Mononuclear cell (primary cell): Measurements from ENCODE around the gene NCS1. TPM values are rescaled to one million over a fixed set of nuclear protein-coding genes. Genes with fewer than 3 reads are reported as not detected.

Source experiments
- H3K27me3 ChIP-seq: 2 replicates; pipeline ENCODE4 v1.6.0; 2011; ENCODE audit warnings: low read length, control low read depth; ENCODE audit not compliant: insufficient read depth
- H3K4me1 ChIP-seq: 2 replicates; pipeline ENCODE4 v1.5.1; 2011; ENCODE audit warnings: mild to moderate bottlenecking, low read length, control low read depth; ENCODE audit not compliant: insufficient read depth
- H3K4me3 ChIP-seq: 2 replicates; pipeline ENCODE4 v1.5.1; 2011; ENCODE audit warnings: mild to moderate bottlenecking, low read length, moderate library complexity
- H3K9me3 ChIP-seq: 2 replicates; pipeline ENCODE4 v1.5.1; 2011; ENCODE audit warnings: low read depth, mild to moderate bottlenecking, control low read depth, low read length
- total RNA-seq: library from RNA; depleted of rRNA; stranded (reverse); fragments of >200 nt; gene quantifications from one replicate; pipeline ENCODE4 v1.2.3, GENCODE V29; 2012

The NCS1 gene
- total RNA-seq, 1 donor: 0.42 TPM

DNA sequence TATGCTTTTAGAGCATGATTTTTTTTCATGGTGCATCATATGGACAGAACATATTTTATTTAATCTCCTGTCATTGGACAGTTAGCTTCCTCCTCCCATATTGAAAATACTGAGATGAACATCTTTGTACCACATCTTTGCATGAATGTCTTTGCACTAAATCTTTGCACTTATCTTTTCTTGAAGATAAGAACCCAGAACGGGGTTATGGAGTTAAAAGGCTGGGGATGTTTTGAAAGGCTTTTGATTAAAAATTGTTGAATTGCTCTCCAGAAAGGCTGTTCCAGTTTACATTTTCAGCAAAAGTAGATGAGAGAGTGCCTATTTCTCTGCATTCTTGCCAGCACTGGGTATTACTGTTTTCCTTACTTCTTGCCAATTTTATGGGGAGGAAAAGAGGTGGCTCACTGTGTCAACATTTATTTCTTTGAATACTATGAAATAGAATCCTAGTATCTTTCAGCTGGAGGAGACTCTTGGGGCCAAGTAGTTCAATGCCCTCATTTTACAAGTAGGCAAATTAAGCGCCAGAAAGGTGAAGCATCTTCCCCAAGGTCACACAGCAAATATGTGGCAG lies 7.2 kb downstream of the NCS1 start:
- no peaks in the 10 kb centered on the region for H3K4me1 ChIP-seq
- no peaks in the 10 kb centered on the region for H3K27me3 ChIP-seq
- no peak overlapping the region for H3K4me3 ChIP-seq
- no peaks in the 10 kb centered on the region for H3K9me3 ChIP-seq

DNA sequence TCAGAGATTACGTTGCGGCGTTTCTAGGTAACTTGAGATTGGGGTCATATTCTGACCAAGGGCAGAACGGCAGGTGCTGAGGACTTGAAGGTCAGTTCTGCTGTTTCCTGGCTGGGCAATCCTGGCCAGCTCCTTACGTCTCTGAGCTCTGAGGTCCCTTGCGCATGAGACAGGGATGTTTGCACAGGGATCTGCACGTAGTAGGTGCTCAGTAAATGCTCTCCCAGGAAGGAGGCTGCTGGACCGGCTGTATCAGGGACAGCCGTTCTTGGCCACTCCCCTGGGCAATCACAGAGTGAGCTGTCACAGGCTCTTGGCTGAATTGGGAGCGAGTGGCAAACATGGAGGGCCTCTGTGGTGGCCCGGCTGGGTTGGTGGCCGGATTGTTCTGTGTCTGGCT lies 8.3 kb downstream of the NCS1 start:
- no peak overlapping the region for H3K4me3 ChIP-seq
- H3K9me3 ChIP-seq: no peaks in the 10 kb centered on the region

DNA sequence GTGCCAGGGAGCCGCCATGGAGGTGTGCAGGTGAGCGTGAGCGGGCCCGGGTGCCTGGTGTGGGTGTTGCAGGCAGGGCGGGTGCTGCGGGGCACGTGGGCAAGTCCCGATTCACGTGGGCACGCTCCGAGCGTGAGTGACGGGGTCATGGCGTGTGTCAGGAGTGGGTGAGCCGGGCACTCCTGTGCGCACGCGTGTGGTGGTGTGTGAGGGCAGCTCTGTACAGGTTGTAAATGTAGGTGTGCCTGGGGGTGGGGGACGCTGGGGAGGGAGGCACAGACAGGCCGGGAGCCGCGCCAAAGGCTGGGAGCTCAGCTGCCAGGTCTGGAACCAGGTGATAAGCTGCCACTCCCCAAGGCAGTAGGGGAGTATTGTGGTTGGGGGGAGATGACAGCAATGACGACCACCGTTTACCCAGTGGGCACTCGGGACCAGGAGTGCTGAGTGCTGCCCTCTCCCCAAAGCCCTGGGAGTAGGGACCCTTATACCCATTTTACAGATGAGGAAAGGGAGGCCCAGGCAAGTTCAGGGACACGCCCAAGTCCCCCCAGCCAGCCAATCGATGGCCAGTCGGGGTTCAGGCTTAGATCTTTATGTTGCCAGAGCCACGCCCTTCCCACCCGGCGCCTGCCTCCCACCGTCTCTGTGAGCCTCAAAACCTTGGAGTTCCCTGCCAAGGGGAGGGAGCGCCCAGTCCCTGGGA lies 9.6 kb downstream of the NCS1 start:
- Histone ChIP-seq H3K4me1 (no peaks in the 10 kb centered on the region), H3K9me3 (no peaks in the 10 kb centered on the region), H3K27me3 (no peaks in the 10 kb centered on the region), H3K4me3 (no peak overlapping the region)

More for the DNA sequence above, 8.3 kb downstream of the NCS1 start:
- no peaks in the 10 kb centered on the region for H3K27me3 ChIP-seq
- no peaks in the 10 kb centered on the region for H3K4me1 ChIP-seq

DNA sequence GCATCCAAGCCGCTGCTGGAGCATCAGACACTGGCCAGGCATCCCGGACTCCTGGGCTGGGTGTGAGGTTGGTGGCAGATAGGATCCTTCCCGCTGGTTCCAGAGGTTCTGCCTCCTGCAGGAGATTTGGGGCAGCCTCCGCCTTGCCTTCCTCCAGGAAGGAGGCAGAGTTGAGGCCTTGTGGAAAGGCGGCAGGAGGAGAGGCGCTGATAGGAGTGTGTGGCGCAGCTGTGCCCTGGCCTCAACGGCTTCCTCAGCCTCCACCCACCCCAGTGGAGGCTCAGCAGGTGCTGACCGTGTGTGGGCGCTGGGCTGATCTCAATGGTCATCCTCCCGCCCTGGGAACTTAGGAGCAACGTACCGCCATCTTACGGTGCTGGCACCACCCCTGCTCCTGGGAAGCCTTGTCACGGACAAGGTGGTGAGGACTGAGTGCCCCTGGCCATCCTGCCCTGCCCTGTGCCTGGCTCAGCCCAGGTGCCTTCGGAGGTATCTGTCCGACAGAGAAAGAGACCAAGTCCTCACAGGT lies 10.2 kb downstream of the NCS1 start:
- no peak overlapping the region for H3K4me3 ChIP-seq
- H3K27me3 ChIP-seq: no peaks in the 10 kb centered on the region
- H3K4me1 ChIP-seq: no peaks in the 10 kb centered on the region
- H3K9me3 ChIP-seq: no peaks in the 10 kb centered on the region

DNA sequence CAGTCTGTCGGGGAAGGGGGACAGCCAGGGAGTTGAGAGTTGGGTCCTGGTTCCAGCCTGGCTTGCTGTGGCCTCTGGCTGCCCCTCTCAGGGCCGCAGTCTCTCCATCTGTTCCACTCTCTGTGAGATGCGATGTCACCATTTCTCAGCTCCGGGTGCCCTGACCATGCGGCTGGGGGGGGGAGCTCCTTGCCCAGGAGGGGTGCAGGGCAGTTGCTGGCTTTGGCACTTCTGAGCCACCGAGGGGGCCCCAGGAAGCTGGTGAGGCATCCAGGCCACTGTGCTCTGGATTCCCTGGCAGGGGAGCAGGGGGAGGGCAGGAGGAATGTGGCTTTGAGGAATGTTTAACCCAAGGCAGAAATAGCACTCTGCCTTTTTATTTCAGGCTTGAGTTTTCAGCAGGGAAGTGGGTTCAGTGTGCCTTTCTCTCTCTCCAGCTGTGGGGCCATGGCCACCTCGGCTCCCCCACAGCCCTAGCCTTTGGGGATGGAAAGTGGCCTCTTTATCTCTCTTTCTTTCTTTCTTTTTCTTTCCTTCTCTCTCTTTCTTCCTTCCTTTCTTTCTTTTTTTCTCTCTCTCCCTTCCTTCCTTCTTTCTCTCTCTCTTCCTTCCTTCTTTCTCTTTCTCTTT lies 11.0 kb downstream of the NCS1 start:
- H3K9me3 ChIP-seq: no peaks in the 10 kb centered on the region
- H3K27me3 ChIP-seq: no peaks in the 10 kb centered on the region
- H3K4me1 ChIP-seq: no peaks in the 10 kb centered on the region
- no peak overlapping the region for H3K4me3 ChIP-seq

DNA sequence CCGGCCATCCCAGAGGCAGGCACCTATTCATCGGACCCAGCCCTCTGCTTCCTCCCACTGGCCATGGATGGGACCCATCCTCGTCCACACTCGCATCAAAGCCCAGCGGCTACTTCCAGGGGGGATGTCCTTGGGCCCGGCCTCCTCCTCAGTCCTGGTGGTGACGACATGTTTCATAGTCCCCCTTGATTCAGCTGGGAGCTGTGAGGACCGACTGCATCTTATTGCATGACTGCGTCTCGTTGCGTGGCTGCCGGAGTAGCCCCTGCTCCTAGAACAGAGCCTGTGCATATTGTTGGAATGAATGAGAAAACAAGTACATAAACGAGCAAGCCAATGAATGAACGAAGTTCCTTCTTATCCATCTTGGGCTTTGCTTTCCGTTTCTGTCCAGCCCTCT lies 12.8 kb downstream of the NCS1 start:
- no peaks in the 10 kb centered on the region for H3K27me3 ChIP-seq
- H3K4me1 ChIP-seq: no peaks in the 10 kb centered on the region
- H3K4me3 ChIP-seq: no peak overlapping the region
- H3K9me3 ChIP-seq: no peaks in the 10 kb centered on the region

DNA sequence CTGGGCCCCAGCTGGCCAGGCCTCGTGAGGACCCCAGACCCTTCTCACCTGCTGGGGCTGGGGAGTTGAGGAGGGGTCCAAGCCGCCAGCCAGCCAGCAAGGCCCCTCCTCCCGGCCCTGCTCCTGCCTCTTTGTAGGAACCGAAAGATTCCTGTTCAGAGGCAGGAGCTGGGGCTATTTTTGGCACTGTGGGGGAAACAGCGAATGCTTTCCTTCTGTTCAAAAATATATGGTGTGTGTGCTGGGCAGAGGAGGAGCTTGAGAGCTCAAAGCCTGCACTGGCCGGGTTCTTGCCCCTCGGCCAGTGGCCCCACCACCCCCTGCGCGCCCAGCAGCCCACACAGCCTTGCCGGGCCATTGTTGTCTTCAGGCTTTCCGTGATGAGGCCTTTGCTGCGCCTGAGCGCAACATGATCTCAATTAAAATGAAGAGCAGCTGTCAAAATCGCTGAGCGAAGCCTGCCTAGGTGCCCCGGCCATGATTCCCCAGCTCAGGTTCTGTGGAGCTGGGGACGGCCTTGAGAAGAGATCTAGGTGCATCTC lies 13.4 kb downstream of the NCS1 start:
- H3K4me3 ChIP-seq: no peak overlapping the region
- no peaks in the 10 kb centered on the region for H3K27me3 ChIP-seq
- H3K9me3 ChIP-seq: no peaks in the 10 kb centered on the region
- H3K4me1 ChIP-seq: no peaks in the 10 kb centered on the region

DNA sequence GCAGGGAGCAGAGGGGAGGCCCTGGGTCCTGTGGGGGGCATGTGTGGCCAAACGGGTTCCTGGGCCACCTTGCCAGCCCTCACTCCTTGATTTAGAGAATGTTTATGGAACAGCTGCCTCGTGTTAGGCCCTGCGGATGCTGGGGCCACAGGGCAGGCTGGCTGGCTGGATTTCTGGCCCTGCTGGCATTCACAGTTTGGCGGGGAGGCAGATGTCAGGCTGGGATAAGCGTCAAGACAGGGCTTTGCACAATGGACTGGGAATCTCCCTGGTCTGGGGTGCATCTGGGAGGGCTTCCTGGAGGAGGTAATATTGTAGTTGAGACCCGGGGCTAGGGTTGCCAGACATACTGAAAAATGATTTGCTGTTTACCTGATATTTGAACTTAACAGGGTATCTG lies 13.8 kb downstream of the NCS1 start:
- no peaks in the 10 kb centered on the region for H3K4me1 ChIP-seq
- H3K4me3 ChIP-seq: no peak overlapping the region
- no peaks in the 10 kb centered on the region for H3K9me3 ChIP-seq
- H3K27me3 ChIP-seq: no peaks in the 10 kb centered on the region

DNA sequence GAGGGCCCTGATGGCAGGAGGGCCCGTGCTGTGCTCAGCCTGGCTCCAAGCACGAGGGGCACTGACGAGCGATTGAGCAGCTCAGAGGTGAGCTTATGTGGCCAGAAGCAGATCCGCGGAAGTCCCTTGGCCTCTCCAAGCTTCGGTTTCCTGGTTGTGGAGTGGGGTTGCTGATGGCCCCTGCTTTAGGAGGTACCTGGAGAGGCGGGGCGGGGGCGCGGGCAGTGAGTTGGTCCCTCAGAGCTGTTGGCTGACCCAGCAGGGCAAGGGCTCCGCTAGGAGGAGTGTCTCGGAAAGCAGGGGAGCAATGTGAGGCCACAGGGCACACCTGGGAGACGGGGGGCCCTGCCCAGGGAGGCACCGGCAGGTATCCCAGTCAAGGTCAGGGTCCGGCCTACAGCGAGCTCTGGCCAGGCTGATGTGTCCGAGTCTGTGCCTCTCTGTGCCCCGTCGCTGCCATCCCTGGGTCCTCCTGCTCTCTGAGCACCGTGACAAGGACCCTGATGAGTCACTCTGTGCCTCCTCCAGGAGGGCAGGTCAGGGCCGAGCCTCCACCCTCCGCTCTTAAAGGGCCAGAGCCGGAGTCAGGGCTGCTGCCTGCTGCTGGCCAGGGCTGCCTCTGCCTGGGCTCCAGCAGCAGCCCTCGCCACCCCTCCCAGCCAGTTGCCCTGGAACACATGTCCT lies 14.8 kb downstream of the NCS1 start:
- H3K9me3 ChIP-seq: no peaks in the 10 kb centered on the region
- no peak overlapping the region for H3K4me3 ChIP-seq
- no peaks in the 10 kb centered on the region for H3K27me3 ChIP-seq
- no peaks in the 10 kb centered on the region for H3K4me1 ChIP-seq

DNA sequence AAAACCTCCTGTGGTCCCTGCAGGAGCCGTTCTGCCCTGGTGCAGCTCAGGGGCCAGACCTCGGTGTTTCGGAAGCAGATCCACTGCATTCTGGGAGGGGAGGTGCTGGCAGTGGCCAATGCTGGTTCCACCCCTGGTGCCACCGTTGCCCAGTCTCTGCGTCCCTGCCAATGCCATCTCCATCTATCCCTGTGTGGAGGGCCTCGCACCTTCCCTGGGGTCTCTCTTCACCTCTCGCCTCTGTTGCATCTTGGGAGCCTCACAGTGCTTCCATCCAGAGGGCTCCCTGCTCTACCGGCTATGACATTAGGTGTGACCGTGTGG lies 15.3 kb downstream of the NCS1 start:
- no peaks in the 10 kb centered on the region for H3K9me3 ChIP-seq
- H3K4me3 ChIP-seq: no peak overlapping the region
- no peaks in the 10 kb centered on the region for H3K4me1 ChIP-seq
- no peaks in the 10 kb centered on the region for H3K27me3 ChIP-seq

DNA sequence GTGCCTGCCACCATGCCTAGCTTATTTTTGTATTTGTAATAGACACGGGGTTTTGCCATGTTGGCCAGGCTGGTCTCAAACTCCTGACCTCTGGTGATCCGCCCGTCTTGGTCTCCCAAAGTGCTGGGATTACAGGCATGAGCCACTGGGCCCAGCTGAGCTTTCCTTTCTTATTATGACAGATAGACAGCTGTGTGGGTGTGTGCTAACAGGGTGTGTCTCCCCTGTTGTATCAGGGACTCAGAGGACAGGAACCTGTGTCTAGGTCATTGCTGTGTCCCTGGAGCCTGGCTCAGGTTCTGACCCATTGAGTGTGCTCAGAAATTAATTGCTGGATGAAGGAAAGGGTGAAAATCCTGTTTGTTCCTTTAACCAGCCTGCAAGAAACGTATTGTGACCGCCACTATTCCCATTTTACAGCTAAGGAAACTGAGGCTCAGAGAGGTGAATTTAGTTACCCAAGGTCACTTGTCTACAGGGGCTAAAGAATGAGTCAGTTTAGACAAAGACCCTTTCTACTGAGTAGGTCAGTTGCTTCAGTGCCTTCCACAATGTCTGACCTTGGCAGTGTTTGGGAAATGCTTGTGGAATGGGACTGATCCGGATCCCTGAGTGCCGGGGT lies 16.8 kb downstream of the NCS1 start:
- Histone ChIP-seq H3K9me3 (no peaks in the 10 kb centered on the region), H3K4me1 (no peaks in the 10 kb centered on the region), H3K4me3 (no peak overlapping the region), H3K27me3 (no peaks in the 10 kb centered on the region)

DNA sequence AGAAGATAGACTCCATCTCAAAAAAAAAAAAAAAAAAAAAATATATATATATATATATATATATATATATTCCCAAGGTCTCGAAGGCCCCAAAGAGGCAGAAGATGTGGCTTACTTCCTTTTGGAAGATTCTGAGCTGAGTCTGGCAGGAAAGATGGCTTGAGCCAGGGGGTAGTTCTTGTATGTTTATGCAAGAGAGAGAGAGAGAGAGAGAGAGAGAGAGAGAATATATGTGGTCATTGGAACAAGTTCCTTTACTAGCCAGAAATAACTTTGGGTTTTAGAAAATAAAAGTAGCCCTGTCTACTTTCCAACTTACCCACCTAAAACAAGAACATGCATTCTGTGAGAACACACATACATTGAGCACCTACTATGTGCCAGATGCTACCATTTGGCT lies 17.6 kb downstream of the NCS1 start:
- Histone ChIP-seq H3K4me3 (no peak overlapping the region), H3K27me3 (no peaks in the 10 kb centered on the region), H3K4me1 (no peaks in the 10 kb centered on the region), H3K9me3 (no peaks in the 10 kb centered on the region)

DNA sequence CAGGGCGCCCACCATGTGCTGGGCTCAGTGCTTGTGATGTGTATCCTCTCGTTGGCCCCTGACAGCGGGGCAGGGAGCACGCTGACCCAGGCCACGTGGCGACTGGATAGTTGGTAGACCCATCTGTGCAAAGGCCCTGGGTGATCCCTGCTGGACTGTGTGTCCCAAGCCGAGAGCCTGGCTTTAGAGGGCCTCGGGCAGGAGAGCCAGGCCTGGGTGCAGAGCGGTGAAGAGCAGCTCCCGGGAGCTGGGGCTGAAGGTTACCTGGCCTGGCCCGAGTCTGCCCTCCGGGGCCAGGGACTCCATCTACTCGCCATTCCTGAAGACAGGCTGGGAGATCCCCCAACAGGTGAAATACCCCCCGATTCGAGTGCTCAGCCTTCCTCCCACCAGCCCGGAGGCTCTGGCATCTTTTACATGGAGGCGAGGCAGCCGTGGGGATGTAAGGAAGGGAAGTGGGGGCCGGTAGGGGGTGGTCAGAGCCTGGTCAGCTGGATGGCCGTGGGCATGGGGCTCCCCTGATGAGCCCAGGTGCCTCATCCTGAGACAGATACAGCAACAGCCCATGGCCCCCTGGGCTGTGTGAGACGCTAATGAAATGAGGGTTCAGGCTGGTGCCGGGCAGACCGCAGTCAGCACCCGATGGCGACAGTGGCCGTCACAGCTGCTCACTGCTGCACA lies 19.0 kb downstream of the NCS1 start:
- no peaks in the 10 kb centered on the region for H3K4me1 ChIP-seq
- no peak overlapping the region for H3K4me3 ChIP-seq
- H3K9me3 ChIP-seq: no peaks in the 10 kb centered on the region
- no peaks in the 10 kb centered on the region for H3K27me3 ChIP-seq

DNA sequence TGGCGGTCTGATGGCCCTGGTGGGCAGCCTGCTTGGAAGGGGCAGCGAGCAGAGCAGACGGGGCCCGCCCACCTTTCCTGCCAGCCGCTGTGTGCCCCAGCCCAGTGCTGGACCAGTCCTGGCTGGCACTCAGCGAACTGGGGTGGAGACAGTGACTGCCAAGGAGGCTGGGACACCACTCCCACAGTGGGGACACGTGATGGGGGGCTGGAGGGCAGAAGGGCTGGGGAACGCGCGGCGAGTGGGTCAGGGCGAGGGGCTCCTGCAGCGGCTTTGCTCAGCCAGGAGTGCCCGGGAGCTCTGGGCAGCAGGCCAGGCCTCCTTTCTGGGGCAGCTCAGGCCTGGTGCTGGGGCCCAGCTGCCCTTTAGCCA lies 19.5 kb downstream of the NCS1 start:
- Histone ChIP-seq H3K4me3 (no peak overlapping the region), H3K27me3 (no peaks in the 10 kb centered on the region), H3K4me1 (no peaks in the 10 kb centered on the region), H3K9me3 (no peaks in the 10 kb centered on the region)
